B cell (primary cell): ENCODE results near the gene AGTPBP1. TPM values are rescaled to one million over a fixed set of nuclear protein-coding genes. Genes with fewer than 3 reads are reported as not detected.

ENCODE experiments used
- ATAC-seq: fragments of 200-7000 bp; cut with Tn5 transposase; one replicate; pipeline ENCODE4 v1.10.0; 2021; ENCODE audit warnings: low read depth, mild to moderate bottlenecking, moderate number of reproducible peaks, moderate library complexity
- CTCF ChIA-PET: fragments of 350-600 bp; sonication (Branson Sonifier 250); formaldehyde crosslinking; loops from one replicate; lab custom pipeline; 2021; ENCODE audit warnings: antibody characterized with exemption, inconsistent platforms; lab: Charles Lee
- POLR2A ChIA-PET: fragments of 350-600 bp; sonication (Branson Sonifier 250); formaldehyde crosslinking; loops from one replicate; lab custom pipeline; 2021; ENCODE audit warnings: antibody characterized with exemption; lab: Charles Lee
- DNase-seq: peaks from one replicate; pipeline ENCODE4 v3.0.0; 2013
- H2AFZ ChIP-seq: 2 replicates; pipeline ENCODE4 v1.6.1; 2012; ENCODE audit warnings: mild to moderate bottlenecking, low read depth, low read length; ENCODE audit not compliant: insufficient read depth, poor library complexity, severe bottlenecking
- H3K27ac ChIP-seq, 2 donors: 1 replicate in 1 of 2; 2 replicates in 1 of 2; pipeline ENCODE4 v1.5.1; 2012 to 2013; ENCODE audit warnings: low read length in 2 of 2, mild to moderate bottlenecking in 2 of 2, moderate library complexity in 1 of 2
- H3K27me3 ChIP-seq, 4 experiments: fragments of 200-600 bp in 1 of 4; sonication (generic) in 1 of 4; replicated peaks in 1 of 4; 1 replicate in 2 of 4; 2 replicates in 2 of 4; pipeline versions ENCODE4 v1.6.1 to v1.7.0; 2013 to 2016; ENCODE audit warnings: low read length in 3 of 4, mild to moderate bottlenecking in 2 of 4, mixed read lengths in 1 of 4, moderate library complexity in 1 of 4; ENCODE audit not compliant: insufficient read depth in 4 of 4, control insufficient read depth in 3 of 4; ENCODE audit errors: control extremely low read depth in 1 of 4
- H3K36me3 ChIP-seq, 2 experiments: replicated peaks in 1 of 2; 1 replicate in 1 of 2; 2 replicates in 1 of 2; pipeline versions ENCODE4 v1.6.1 to v1.7.1; 2013; ENCODE audit warnings: low read length in 1 of 2; ENCODE audit not compliant: insufficient read depth in 2 of 2, control insufficient read depth in 1 of 2; ENCODE audit errors: control extremely low read depth in 1 of 2, extremely low read depth in 1 of 2
- H3K4me1 ChIP-seq, 2 donors: fragments of 200-600 bp in 1 of 2; sonication (generic) in 1 of 2; 1 replicate in 1 of 2; 2 replicates in 1 of 2; pipeline versions ENCODE4 v1.5.1 to v1.6.1; 2013 to 2017; ENCODE audit warnings: low read length in 2 of 2; ENCODE audit not compliant: control insufficient read depth in 2 of 2, insufficient read depth in 2 of 2
- H3K4me2 ChIP-seq: replicated peaks from 2 replicates; pipeline ENCODE3; 2012; ENCODE audit warnings: mild to moderate bottlenecking, low read depth, low read length; ENCODE audit not compliant: poor library complexity, severe bottlenecking
- H3K4me3 ChIP-seq, 5 experiments: fragments of 200-600 bp in 1 of 5; sonication (generic) in 1 of 5; 1 replicate in 3 of 5; 2 replicates in 2 of 5; pipeline versions ENCODE4 v1.5.1 to v1.7.0; 2011 to 2016; ENCODE audit warnings: low read length in 4 of 5, mild to moderate bottlenecking in 4 of 5, low read depth in 2 of 5, control low read depth in 1 of 5, moderate library complexity in 1 of 5; ENCODE audit not compliant: insufficient read depth in 1 of 5; ENCODE audit errors: control extremely low read depth in 1 of 5, extremely low read depth in 1 of 5
- H3K79me2 ChIP-seq: fragments of 200-600 bp; sonication (generic); one replicate; pipeline ENCODE4 v1.6.0; 2016; ENCODE audit warnings: low read length; ENCODE audit not compliant: control insufficient read depth, insufficient read depth
- H3K9ac ChIP-seq: fragments of 200-600 bp; sonication (generic); 2 replicates; pipeline ENCODE4 v1.6.1; 2017; ENCODE audit warnings: mild to moderate bottlenecking, low read length, moderate library complexity
- H3K9me3 ChIP-seq, 3 donors: one replicate each; pipeline versions ENCODE4 v1.6.1 to v1.7.1; 2013; ENCODE audit warnings: low read length in 2 of 3; ENCODE audit not compliant: control insufficient read depth in 2 of 3, insufficient read depth in 1 of 3; ENCODE audit errors: control extremely low read depth in 1 of 3
- H4K20me1 ChIP-seq: 2 replicates; pipeline ENCODE4 v1.6.0; 2012; ENCODE audit warnings: mild to moderate bottlenecking, low read length; ENCODE audit not compliant: insufficient read depth, control insufficient read depth, poor library complexity, severe bottlenecking
- H3K27ac Mint-ChIP-seq: one replicate; pipeline ENCODE4 v1.8.0; 2021; ENCODE audit warnings: mixed read lengths
- H3K27me3 Mint-ChIP-seq: one replicate; pipeline ENCODE4 v1.8.0; 2021; ENCODE audit warnings: mixed read lengths
- H3K4me1 Mint-ChIP-seq: one replicate; pipeline ENCODE4 v1.8.0; 2021; ENCODE audit warnings: mixed read lengths
- H3K4me3 Mint-ChIP-seq: one replicate; pipeline ENCODE4 v1.8.0; 2021; ENCODE audit warnings: mixed read lengths
- H3K9me3 Mint-ChIP-seq: one replicate; pipeline ENCODE4 v1.8.0; 2022; ENCODE audit warnings: mixed read lengths; ENCODE audit not compliant: insufficient read depth
- CTCF ChIP-seq: fragments of 200-600 bp; IDR thresholded peaks from one replicate; pipeline ENCODE4 v1.8.0; 2022; ENCODE audit warnings: antibody characterized with exemption, mild to moderate bottlenecking
- EZH2 ChIP-seq: IDR thresholded peaks from 2 replicates; pipeline ENCODE4 v1.6.1; 2012; ENCODE audit warnings: borderline replicate concordance, low read depth, mild to moderate bottlenecking, moderate library complexity, low read length; ENCODE audit not compliant: insufficient read depth, poor library complexity, severe bottlenecking
- WGBS: methylation state at CpG from one replicate; pipeline ENCODE4 v1.1.5; 2013; ENCODE audit warnings: missing lambda C conversion rate; ENCODE audit not compliant: insufficient coverage; 5-methylcytosine and 5-hydroxymethylcytosine counted together
- intact Hi-C: fragments of 100-400 bp; cut with micrococcal nuclease; formaldehyde crosslinking; loops from one replicate; pipeline ENCODE4 v1.10.0; 2022
- polyA plus RNA-seq: library from polyadenylated mRNA; depleted of rRNA; stranded (reverse); fragments of >200 nt; gene quantifications from 2 replicates; pipeline ENCODE4 v1.2.3, GENCODE V29; 2012
- total RNA-seq, 2 donors: library from RNA; stranded (reverse); fragments of 120-200 nt in 1 of 2; gene quantifications; 1 replicate in 1 of 2; 2 replicates in 1 of 2; pipeline versions ENCODE4 v1.2.3 to v1.2.4, GENCODE V29; 2013 to 2022

Gene AGTPBP1
- total and polyA plus RNA-seq, 2 donors (not counting 1 experiment from before 2014, with no cell fraction given) = 7.5 to 33.1 TPM

GRCh38 chr9:85527331-85528020, 214.3 kb downstream of the AGTPBP1 start:
- ChIA-PET CTCF (no interaction called here), POLR2A (no interaction called here)
- Mint-ChIP-seq H3K27me3 (peaks cover 28% of the 10 kb centered on the region), H3K4me3 (no peak overlapping the region), H3K27ac (no peak overlapping the region), H3K9me3 (peaks cover 2% of the 10 kb centered on the region), H3K4me1 (peaks cover 8% of the 10 kb centered on the region)
- no peak overlapping the region for H3K4me3 ChIP-seq
- H3K79me2 ChIP-seq = no peaks in the 10 kb centered on the region
- no peaks in the 10 kb centered on the region for H4K20me1 ChIP-seq
- H3K36me3 ChIP-seq = no peaks in the 10 kb centered on the region
- no peak overlapping the region for H3K9ac ChIP-seq
- DNase-seq (no peak), ATAC-seq (no peak)
- 100% methylated on average over 2 of the region's 4 CpGs for WGBS
- peaks cover 0 to 21% (median 2%) of the 10 kb centered on the region in 4 experiments for H3K27me3 ChIP-seq
- H3K4me2 ChIP-seq = no peak overlapping the region
- H3K27ac ChIP-seq = no peak overlapping the region
- H2AFZ ChIP-seq = no peak overlapping the region
- TF ChIP-seq EZH2 (no peak), CTCF (no peak)
- peaks cover 0 to 8% (median 0%) of the 10 kb centered on the region in 3 donors for H3K9me3 ChIP-seq
- intact Hi-C loops = no loop called here
- peaks cover 2 to 5% of the 10 kb centered on the region in 2 donors for H3K4me1 ChIP-seq

- Histone ChIP-seq H3K27ac (no peak overlapping the region), H3K79me2 (no peaks in the 10 kb centered on the region), H2AFZ (no peak overlapping the region), H3K27me3 (peaks cover 0 to 33% (median 2%) of the 10 kb centered on the region in 4 experiments), H3K9ac (no peak overlapping the region), H3K9me3 (peaks cover 0 to 11% (median 0%) of the 10 kb centered on the region in 3 donors), H3K4me2 (no peak overlapping the region), H3K36me3 (no peaks in the 10 kb centered on the region), H3K4me3 (no peak overlapping the region), H4K20me1 (no peaks in the 10 kb centered on the region), H3K4me1 (peaks cover 5 to 8% of the 10 kb centered on the region in 2 donors)
- Mint-ChIP-seq H3K27ac (no peak overlapping the region), H3K4me3 (no peak overlapping the region), H3K4me1 (peaks cover 12% of the 10 kb centered on the region), H3K9me3 (peaks cover 2% of the 10 kb centered on the region), H3K27me3 (peaks cover 48% of the 10 kb centered on the region)
- ChIA-PET CTCF (no interaction called here), POLR2A (no interaction called here)
- ATAC-seq (no peak), DNase-seq (no peak)
- intact Hi-C loops = no loop called here
- no peak for TF ChIP-seq CTCF
- no peak for TF ChIP-seq EZH2
- WGBS = 80% methylated on average over 1 of the region's 2 CpGs
These were observed 217.2 kb downstream of the AGTPBP1 start for GRCh38 chr9:85524531-85524930.
